ENCODE measurements around the gene FCRL6.
A peak's percentile ranks its signal among the peaks of the same experiment; 100 is the strongest.

FCRL6 gene

GRCh38 chr1:159802111-159802510 lies at the start of gene FCRL6:
FCRL6 (plus strand) TSS chr1:159802360; CDS start chr1:159802425, 65 bp downstream.
- DNase-seq (ENCODE audit: low read depth in 4 of 4, low spot score in 1 of 4) = no peak

GRCh38 chr1:159753386-159753785 lies 48.8 kb upstream of the FCRL6 start:
- no peak for DNase-seq (ENCODE audit: low read depth in 4 of 4, low spot score in 1 of 4)

- DNase-seq (ENCODE audit: low read depth in 4 of 4, low spot score in 1 of 4) = no peak
Observed at GRCh38 chr1:159755451-159756007, 46.6 kb upstream of the FCRL6 start.

GRCh38 chr1:159756397-159756796 lies 45.8 kb upstream of the FCRL6 start:
- DNase-seq (ENCODE audit: low read depth in 4 of 4, low spot score in 1 of 4) = no peak

GRCh38 chr1:159763686-159764085 lies 38.5 kb upstream of the FCRL6 start:
- DNase-seq (ENCODE audit: low read depth in 4 of 4, low spot score in 1 of 4) = no peak

- no peak for DNase-seq (ENCODE audit: low read depth in 4 of 4, low spot score in 1 of 4)
Observed at GRCh38 chr1:159765806-159766205, 36.4 kb upstream of the FCRL6 start.

- no peak for DNase-seq (ENCODE audit: low read depth in 4 of 4, low spot score in 1 of 4)
Observed at GRCh38 chr1:159771127-159771895, 30.8 kb upstream of the FCRL6 start.

GRCh38 chr1:159774465-159774864 lies 27.7 kb upstream of the FCRL6 start:
- no peak for DNase-seq (ENCODE audit: low read depth in 4 of 4, low spot score in 1 of 4)

GRCh38 chr1:159775716-159776115 lies 26.4 kb upstream of the FCRL6 start:
- DNase-seq (ENCODE audit: low read depth in 4 of 4, low spot score in 1 of 4) = no peak

GRCh38 chr1:159778266-159778665 lies 23.9 kb upstream of the FCRL6 start:
- no peak for DNase-seq (ENCODE audit: low read depth in 4 of 4, low spot score in 1 of 4)

GRCh38 chr1:159779403-159779851 lies 22.7 kb upstream of the FCRL6 start:
- DNase-seq (ENCODE audit: low read depth in 4 of 4, low spot score in 1 of 4) = no peak

- DNase-seq (ENCODE audit: low read depth in 4 of 4, low spot score in 1 of 4) = peak; percentile 78 to 92 (median 86)
Observed at GRCh38 chr1:159780583-159781582, 21.3 kb upstream of the FCRL6 start, which contains the start of gene DUSP23. DUSP23 (plus strand) TSS chr1:159780962; CDS start chr1:159781101, 139 bp downstream.

GRCh38 chr1:159781992-159782391 lies 20.2 kb upstream of the FCRL6 start:
- no peak for DNase-seq (ENCODE audit: low read depth in 4 of 4, low spot score in 1 of 4)

GRCh38 chr1:159783724-159784123 lies 18.4 kb upstream of the FCRL6 start:
- DNase-seq (ENCODE audit: low read depth in 4 of 4, low spot score in 1 of 4) = no peak

- no peak for DNase-seq (ENCODE audit: low read depth in 4 of 4, low spot score in 1 of 4)
Observed at GRCh38 chr1:159786465-159786864, 15.7 kb upstream of the FCRL6 start.

- DNase-seq (ENCODE audit: low read depth in 4 of 4, low spot score in 1 of 4) = no peak
Observed at GRCh38 chr1:159786966-159787365, 15.2 kb upstream of the FCRL6 start.

- no peak for DNase-seq (ENCODE audit: low read depth in 4 of 4, low spot score in 1 of 4)
Observed at GRCh38 chr1:159790237-159790917, 11.8 kb upstream of the FCRL6 start.

GRCh38 chr1:159791031-159791430 lies 11.1 kb upstream of the FCRL6 start:
- no peak for DNase-seq (ENCODE audit: low read depth in 4 of 4, low spot score in 1 of 4)

- DNase-seq (ENCODE audit: low read depth in 4 of 4, low spot score in 1 of 4) = no peak
Observed at GRCh38 chr1:159791461-159791860, 10.7 kb upstream of the FCRL6 start.

- no peak for DNase-seq (ENCODE audit: low read depth in 4 of 4, low spot score in 1 of 4)
Observed at GRCh38 chr1:159795534-159795933, 6.6 kb upstream of the FCRL6 start.

- peak in 3 of 4 experiments; percentile 7 to 19 (median 12) for DNase-seq (ENCODE audit: low read depth in 4 of 4, low spot score in 1 of 4)
Observed at GRCh38 chr1:159798893-159799292, 3.3 kb upstream of the FCRL6 start.

All from stimulated activated CD4-positive, alpha-beta T cell treated with anti-CD3 and anti-CD28 coated beads, Interleukin-1b, Interleukin-23, amount 100 ng/mL, for 24 hours (primary cell).